SIG-M5 treated with dmso at 0.1 percent for 504 hours (cell line): ENCODE results near the gene ABHD17C.

Source experiments
- DNase-seq: peaks from one replicate; lab custom pipeline; 2025; ENCODE audit not compliant: unreplicated experiment; lab: John Stamatoyannopoulos, UW

ABHD17C gene

DNA sequence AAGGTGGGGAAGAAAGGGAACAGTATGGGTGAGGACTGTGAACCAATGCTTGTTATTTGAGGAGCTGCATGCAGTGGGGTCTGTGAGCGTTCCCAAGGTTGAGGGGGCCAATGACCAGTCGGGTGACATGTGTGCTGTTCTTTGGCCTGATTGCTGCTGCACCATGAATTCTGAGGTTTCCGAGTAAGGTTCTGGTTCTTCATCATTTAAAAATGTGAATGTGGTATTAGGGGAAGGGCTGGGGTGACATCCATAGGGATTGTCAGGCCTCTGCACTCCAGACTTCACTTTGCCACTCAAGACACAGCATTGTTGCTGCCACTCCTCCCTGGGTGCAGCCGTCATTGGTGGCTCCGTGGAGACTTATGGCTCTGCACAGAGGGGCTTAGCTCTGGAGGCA lies 32.5 kb downstream of the ABHD17C start:
- no peak for DNase-seq

DNA sequence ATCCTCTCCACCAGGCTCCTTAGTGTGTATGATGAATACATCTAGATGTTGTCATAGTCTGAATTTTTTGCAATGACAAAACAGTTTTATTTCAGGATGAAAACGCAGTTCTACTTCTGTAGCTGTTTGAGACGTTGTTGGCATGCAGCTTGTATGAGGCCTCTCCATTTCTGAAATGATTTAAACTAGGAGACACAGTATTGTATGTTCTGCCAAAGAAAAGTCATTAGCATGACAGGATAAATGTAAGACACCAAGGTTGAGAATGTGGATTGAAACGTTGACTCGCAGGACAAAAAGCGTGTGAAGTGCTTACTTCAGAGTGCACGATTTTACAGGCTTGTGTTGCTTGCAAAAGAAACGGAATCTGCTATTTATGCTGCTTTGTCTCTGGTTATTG lies 35.3 kb downstream of the ABHD17C start:
- no peak for DNase-seq

DNA sequence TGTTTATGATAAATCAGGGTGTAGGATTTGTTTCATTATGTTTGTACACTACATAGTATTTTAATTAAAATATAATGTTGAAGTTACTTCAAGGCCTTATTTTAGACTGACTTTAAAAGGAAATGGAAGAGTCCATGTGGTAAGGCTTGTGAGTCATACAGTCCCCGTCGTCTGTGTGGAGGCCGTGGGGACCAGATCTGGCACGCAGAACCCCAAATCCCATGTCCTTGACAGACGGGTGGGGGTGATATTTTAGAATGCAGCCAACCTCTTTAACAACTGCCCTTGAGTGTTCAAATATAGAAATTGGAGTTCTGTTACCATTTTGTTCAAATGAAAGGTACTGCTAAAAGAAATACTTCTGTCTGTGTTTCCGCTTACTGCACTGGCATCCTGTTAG lies 35.8 kb downstream of the ABHD17C start:
- DNase-seq: no peak

DNA sequence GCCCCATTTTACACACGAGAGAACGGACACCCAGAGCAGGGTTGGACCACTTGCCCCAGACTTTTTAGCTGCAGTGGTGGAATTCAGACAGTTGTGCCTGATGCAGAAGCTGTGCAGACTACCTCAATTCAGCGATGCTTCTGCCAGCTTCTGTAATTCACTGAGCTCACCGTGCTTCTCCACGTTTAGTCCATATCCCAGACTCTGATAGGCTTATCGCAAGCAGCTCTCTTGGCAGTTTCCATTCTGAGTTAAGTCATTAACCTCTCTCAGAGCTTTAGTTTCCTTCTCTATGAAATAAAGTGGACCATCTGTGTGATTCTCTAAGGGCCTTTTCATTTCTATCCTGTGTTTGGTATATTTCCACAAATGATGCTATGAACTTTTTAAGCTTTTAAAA lies 37.1 kb downstream of the ABHD17C start:
- DNase-seq: no peak

DNA sequence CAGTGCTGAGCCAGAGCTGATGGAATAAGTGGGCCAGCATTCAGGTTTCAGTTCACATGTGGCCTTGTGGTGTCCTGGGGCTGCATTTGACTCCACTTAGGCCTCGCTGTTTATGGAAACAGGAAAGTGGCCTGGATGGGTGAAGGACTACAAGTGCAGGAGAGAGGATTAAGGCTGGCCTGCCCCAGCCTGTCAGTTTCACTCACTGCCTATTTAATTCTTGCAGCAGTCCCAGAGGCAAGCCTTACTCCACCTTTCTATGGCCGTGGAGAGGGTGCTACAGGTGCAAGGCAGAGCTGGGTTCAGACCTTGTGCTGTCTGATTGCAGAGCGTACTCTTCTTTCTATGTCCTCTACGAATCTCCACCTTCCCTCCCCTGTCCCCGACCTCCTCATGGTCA lies 37.7 kb downstream of the ABHD17C start:
- DNase-seq: no peak

DNA sequence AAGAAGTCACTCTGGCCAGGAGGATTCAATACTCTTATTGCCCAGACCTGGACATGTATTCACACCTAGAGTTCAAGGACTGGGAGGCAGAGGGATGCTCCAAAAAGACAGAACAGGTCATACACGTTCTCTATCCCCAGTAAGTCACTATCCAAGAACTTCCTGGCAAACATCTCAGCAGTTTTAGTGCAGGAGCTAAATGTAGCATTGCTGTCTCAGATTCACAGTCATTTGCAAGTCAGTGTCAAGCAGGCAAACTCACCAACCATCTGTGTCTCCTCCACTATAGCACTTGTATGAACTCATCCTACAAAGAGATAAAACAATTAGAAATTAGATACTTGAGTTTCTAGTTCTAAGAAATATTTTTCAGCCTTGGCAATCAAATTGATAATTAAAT lies 38.4 kb downstream of the ABHD17C start:
- no peak for DNase-seq

DNA sequence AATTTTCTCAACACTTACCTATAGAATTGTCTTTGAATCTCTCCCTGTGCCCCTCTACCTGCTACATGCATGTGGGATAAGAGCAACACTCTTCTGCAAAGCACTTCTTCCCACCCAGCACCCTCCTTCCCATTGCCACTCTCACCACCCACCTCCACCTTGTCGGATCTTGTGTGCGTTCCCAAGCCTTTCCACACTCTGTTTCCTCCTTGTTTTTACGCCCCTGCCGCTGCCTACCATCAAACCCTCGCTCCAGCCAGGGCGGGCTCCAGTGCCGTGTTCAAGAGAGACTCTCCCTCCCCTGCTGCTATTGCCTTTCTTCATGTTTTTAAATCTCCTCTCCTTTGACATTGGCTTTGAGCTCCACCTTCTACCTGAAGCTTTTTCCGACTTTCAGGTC lies 40.2 kb downstream of the ABHD17C start:
- DNase-seq: no peak

DNA sequence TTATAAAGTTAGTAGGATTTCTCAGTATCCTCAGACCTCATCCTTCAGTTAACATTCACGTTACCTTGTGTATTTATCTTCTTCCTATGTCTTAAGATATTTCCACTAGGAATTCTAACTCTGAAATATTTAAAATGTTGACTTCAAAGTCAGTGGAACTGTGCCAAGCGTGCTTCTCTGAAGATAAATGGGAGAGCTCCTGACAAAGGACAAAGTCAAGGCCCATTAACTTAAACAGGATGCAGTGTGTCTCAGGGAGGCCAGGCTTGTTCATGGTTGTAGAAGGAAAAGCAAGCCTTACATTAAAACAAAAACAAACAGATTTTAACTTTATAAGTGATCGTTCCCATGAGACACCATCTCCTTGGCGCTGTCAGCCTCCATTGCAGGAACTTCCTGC lies 41.5 kb downstream of the ABHD17C start:
- DNase-seq: no peak

DNA sequence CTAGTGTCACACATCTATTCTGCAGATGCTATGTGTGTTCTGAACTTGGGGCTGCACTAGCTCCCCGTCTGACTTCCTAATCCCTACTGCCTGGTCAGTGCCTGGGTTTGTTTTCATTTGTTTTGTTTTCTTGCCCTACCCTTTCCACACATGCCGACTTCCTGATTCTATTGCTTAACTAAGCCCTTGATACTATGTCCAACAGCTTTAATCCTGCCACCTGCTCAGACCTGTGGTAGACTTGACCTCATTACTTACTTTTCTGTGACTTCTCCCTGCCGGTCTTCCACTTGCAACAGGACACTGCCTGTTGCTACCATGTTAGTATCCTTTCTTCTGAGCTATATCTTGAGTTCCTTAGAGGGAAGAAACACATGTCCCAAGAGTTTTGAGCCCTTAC lies 44.8 kb downstream of the ABHD17C start:
- DNase-seq: no peak

DNA sequence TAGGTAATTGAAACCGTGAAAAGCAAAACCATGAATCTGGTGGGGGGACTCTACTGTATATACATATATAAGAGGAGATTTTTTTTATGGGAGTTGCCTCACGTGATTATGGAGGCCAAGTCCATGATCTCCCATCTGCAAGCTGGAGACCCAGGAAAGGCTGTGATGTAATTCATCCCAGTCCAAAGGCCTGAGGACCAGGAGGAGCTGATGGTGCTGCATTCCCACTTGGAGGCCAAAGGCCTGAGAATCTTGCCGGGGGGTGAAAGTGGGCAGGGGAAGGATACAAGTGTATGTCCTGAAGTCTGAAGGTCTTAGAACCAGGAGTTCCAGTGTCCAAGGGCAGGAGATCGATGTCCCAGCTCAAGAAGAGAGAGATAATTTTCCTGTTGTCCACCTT lies 47.0 kb downstream of the ABHD17C start:
- DNase-seq: no peak

DNA sequence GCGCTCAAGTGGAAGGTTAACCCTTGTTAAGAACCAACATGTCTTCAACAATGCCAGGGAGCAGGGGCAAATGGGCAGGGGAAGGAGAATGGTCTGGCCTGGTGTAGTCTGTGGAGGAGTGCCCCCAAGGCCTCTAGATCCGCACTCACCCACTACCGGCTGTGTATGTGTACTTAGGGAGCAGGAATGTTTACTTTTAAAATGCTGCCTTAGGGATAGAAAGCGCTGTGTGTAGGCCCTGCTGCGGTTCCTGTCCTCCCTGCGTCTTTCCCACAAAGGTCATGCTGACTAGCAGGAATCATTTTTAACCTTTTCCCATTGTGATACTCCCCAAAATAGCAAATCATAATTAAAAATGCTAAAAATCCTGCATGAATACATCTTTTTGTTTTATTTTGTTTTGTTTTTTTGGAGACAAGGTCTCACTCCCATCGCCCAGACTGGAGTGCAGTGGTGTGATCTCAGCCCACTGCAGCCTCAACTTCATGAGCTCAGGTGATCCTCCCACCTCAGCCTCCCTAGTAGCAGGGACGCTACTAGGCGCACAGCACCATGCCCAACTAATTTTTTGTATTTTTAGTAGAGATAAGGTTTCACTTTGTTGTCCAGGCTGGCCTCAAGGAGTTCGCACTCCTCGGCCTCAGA lies 48.2 kb downstream of the ABHD17C start:
- DNase-seq: peak; percentile 29

DNA sequence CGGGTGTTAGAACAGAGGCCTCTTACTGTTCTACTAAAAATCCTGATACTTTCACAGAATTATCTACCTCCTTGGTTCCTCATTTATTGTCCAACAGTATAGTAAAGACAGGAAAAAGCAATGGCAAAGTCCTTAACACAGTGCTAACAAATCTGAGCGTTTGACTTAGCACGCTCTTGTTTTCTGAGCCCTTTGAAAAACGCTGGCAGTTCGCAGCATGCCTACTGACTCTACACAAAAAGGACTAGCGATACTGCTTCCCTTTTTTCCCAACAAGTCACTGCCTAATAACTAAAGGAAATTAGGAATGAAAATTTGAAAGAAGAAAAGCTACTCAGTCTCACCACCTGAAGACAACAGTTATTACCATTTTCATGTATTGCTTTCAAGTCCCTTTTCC lies 49.3 kb downstream of the ABHD17C start:
- DNase-seq: no peak

DNA sequence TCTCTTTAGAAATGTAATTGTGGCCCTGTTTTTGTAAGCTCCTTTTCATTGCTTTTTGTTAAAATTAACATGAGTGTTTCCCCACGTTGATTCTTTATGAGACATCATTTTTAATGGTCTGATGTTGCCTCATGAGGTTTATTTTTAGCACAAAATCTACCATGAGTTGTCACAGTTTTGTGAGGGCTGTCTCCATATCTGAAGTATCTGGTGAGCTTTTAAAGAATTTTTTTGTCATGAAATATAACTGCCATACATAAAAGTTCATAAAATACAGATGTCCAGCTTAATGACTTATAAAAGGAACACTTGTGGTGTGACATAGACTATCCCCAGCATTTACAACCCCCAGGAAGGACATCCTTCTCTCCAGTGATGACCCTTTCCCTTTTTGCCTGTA lies 49.7 kb downstream of the ABHD17C start:
- DNase-seq: no peak

DNA sequence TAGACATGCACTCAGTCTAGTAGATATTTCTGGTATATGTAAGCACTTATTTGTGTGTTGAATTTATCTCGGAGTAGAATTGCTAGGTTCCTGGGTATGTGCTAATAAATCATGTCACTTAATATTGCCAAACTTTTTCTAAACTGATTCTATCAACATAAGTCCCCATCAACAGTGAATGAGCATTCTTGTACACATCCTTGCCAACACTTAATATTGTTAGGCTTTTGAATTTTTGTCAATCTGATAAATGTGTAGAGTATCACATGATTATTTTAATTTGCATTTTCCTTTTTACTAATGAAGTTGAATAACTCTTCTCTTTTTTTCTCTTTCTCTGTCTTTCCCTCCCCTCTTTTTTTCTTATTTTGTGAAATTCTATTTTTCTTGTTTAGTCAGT lies 50.8 kb downstream of the ABHD17C start:
- DNase-seq: no peak

DNA sequence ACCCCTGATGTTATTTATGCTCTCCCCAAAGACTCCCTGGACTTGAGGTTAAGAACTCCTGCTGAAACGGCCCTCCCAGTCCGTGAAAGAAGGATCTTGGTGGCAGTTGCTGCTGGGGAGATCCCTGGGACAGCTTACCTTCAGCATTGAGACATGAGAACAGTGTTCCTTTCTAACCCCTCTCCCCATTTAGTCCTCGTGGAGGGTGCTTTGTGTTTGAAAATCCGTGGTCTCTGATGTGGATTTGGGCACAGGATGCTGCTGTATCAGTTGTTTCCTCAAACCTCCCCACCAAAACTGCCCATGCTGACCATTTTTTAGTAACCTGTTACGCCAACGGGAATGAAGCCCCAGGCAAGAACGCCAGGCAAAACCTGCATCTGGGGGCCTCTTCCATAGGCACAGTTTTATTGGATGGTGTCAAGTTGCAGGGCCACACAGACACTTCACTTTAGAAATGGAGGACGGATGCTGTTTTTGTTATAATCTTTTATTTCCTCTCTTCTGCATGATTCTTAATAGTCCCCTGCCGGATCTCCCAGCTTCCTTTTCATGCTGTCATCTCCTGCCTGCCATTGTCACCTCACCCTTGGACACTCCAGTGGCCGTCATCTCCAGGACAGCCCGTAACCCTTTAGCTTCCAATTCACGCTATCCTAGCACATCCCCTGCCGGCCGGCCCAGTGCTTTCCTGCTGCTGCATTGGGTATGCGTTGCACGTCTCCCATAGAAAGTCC lies 52.4 kb downstream of the ABHD17C start:
- no peak for DNase-seq

DNA sequence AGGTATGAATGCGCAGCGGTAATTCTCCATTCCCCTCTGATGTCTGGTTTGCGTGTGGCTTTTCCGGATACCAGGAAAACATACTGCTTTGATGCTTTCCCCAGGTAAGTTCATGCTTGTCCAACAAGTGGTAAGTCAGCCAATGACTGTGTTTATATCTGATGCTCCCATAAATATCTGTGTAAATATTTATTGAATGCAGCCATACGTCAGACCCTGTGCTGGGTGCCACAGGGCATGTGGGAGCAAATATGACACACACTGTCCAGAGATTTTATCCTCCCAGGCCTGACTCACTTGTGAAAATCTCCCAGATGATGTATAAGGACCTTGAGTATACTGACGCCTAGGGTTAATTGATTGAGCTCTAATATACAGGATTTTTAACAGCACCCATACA lies 54.5 kb downstream of the ABHD17C start:
- DNase-seq: peak; percentile 66

DNA sequence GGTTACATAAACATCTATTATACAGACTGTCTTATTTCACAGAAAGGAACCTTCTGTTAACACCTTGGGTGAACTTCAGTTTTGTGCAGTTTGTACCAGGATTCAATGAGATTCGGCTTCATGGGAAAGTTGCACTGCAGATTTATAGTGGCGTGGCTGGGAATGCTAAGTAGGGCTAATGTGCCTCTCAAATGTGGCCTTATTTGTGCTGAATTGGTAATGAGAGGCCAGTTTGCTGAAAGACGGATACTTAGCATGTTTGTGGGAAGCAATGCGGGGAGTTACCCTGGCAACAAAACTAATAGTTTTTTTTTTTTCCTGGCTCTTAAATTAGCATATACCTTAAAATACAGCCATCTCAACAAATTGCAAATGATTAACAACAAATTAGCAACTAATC lies 55.5 kb downstream of the ABHD17C start:
- DNase-seq: no peak

DNA sequence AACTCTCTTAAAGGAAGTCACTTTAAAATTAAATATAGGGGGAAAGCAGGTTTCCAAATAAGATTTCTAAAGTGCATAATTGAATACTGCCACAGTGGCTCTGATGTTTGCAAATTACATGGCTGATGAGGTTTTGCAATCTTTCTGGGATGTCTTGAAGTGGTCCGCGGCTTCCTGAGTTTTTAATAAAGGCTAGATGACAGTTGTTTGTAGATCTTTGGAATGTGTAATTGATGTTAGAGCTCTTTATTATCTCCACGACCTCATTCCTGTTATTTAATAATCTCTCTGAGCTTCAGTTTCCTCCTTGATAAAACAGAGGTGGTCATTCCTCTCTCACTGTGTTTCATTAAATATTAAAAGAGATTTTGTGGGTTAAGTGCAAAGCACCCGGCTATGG lies 57.1 kb downstream of the ABHD17C start:
- no peak for DNase-seq

DNA sequence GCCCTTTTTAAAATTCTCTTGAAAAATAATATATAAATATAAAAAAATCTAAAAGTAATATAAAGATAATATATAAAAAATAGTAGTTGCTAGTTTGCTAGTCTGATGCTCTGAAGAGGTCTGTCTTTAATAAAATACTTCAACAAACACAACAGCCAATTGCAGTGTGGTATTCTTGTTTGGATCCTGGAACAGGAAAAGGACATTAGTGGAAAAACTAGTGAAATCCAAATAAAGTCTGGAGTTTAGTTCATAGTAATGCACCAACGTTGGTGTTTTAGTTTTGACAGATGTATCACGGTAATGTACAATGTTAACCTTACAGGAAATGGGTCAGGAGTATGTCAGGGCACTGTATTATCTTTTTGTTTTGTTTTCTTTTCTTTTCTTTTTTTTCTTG lies 58.1 kb downstream of the ABHD17C start:
- DNase-seq: no peak

DNA sequence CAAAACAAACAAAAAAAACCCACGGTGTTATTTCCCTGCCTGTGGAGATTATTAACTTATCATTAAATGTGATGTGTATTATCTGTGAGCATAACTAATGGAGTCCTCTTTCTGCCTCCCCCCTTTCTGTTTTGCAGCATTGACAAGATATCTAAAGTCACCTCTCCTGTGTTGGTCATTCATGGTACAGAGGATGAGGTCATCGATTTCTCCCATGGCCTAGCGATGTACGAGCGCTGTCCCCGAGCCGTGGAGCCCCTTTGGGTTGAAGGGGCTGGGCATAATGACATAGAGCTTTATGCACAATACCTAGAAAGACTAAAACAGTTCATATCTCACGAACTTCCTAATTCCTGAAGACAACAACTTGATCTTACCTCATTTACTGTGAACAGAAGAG lies 58.9 kb downstream of the ABHD17C start:
- no peak for DNase-seq

DNA sequence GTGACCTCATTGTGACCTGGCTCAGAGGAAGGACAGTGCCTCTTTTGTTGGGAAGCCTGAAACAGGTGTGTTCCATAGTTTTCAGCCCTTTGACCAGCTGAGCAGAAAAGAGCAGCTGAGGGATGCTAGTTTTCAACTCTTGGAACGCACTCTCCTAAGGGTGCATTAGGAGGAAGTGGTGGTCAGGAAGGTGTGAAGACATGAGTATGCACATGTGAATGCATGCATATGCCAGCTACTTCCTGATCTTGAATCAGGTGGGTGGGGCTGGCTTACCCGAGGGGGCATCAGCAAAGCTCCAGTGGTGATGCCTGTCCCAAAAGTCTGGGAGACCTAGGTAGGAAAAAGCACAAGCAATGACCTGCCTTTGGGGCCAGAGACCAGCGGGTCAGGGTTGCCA lies 60.8 kb downstream of the ABHD17C start:
- no peak for DNase-seq

DNA sequence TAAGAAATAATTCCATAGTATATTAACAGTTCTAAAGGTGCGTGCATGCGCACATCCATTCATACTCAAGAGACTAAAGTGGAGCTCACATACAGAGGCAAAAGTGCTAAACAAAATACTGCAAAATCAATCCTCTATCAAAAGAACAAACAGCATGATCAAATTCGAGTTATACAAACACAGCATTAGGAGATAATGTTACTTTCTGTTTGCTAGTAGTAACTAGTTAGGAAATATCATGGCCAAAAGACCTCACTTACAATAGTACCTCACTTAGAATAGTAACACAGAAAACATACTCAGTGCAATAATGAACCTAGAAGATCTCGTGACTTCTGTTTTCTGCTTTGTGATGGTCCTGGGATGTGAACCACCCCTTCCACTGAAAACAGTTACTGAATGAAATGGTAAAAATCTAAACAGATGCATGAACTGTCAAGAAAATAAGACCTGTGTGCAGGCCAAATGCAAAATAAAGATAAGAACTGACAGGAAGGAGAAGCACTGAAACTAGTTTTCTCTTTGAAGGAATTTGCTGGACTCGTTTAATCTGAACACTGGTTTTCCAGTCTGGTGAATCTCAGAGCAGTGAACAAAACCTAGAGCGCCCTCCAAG lies 63.1 kb downstream of the ABHD17C start:
- DNase-seq: no peak

DNA sequence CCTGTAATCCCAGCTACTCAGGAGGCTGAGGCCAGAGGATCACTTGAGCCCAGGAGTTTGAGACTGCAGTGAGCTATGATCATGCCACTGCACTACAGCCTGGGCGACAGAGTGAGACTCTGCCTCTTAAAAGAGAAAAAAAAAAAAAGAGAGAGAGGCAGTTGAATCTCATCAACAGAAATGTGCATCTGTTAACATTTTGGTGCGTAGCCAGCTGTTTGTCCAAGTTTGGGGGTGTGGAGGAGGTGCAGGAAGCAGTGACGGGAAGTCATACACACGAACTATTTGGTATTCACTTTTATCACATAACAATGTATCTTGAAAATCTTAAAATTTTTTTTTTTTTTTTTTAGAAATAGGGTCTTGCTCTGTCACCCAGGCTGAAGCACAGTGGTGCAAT lies 65.8 kb downstream of the ABHD17C start:
- no peak for DNase-seq
